K562 (cell line): ENCODE data around the gene MARK3. TPM values are rescaled to one million over a fixed set of nuclear protein-coding genes. Genes with fewer than 3 reads are reported as not detected.

Experiments used
- ATAC-seq: fragments of 200-7000 bp; cut with Tn5 transposase; 3 replicates; pipeline ENCODE4 v1.9.1; 2020; ENCODE audit warnings: moderate library complexity
- BruUV-seq: library from RNA; stranded (reverse); fragments of 400-500 nt; replicated peaks from 2 replicates; lab custom pipeline; 2021; lab: Mats Ljungman, UMichigan
- CTCF ChIA-PET: fragments of 300-600 bp; formaldehyde crosslinking; extraction: SDS; loops from one replicate; lab custom pipeline; 2021; ENCODE audit warnings: low intra/inter-chr PET ratio; lab: Yijun Ruan, JAX
- POLR2A ChIA-PET: fragments of 300-600, 350-650 bp; sonication (Branson Sonifier 250); formaldehyde crosslinking; extraction: SDS; loops from one replicate; lab custom pipeline; 2021; ENCODE audit warnings: antibody characterized with exemption, inconsistent platforms; lab: Yijun Ruan, JAX
- DNase-seq, 4 experiments: peaks; one replicate each; pipeline versions ENCODE4 v3.0.0 to v3.0.0-alpha.2; 2011 to 2018; ENCODE audit warnings: low spot score in 3 of 4, mixed read lengths in 3 of 4; ENCODE audit errors: extremely low read depth in 1 of 4
- FAIRE-seq: peaks from 2 replicates; lab custom pipeline; 2011; peaks lifted over from hg19 to GRCh38; lab: Jason Lieb, UNC
- H2AFZ ChIP-seq: 2 replicates; pipeline ENCODE4 v1.6.0; 2011; ENCODE audit warnings: low read depth, low read length, control low read depth, inconsistent platforms
- H3K27ac ChIP-seq: fragments of 200-600 bp; 3 replicates; pipeline ENCODE4 v1.8.0; 2011; ENCODE audit warnings: low read depth, mild to moderate bottlenecking, control low read depth, inconsistent platforms, low read length, moderate library complexity, mixed read lengths; ENCODE audit errors: extremely low read depth
- H3K27me3 ChIP-seq, 2 experiments: fragments of 300-600 bp in 1 of 2; 2 replicates in 1 of 2; 3 replicates in 1 of 2; pipeline versions ENCODE4 v1.6.0 to v1.8.0; 2011; ENCODE audit warnings: inconsistent platforms in 2 of 2, low read length in 2 of 2, mild to moderate bottlenecking in 1 of 2, mixed read lengths in 1 of 2, moderate library complexity in 1 of 2; ENCODE audit not compliant: control insufficient read depth in 2 of 2, insufficient read depth in 2 of 2
- H3K36me3 ChIP-seq: fragments of 300-600 bp; 3 replicates; pipeline ENCODE4 v1.8.0; 2011; ENCODE audit warnings: mild to moderate bottlenecking, low read length, inconsistent platforms; ENCODE audit not compliant: control insufficient read depth, insufficient read depth
- H3K4me1 ChIP-seq, 2 experiments: fragments of 200-600 bp in 1 of 2; replicated peaks in 1 of 2; 2 replicates in 1 of 2; 3 replicates in 1 of 2; pipeline versions ENCODE4 v1.5.1 to v1.8.0; 2011; ENCODE audit warnings: inconsistent platforms in 2 of 2, low read length in 2 of 2, mild to moderate bottlenecking in 1 of 2, mixed read lengths in 1 of 2, moderate library complexity in 1 of 2; ENCODE audit not compliant: control insufficient read depth in 2 of 2, insufficient read depth in 2 of 2
- H3K4me2 ChIP-seq: 2 replicates; pipeline ENCODE4 v1.6.1; 2011; ENCODE audit warnings: low read length, control low read depth, inconsistent platforms, mixed read lengths; ENCODE audit not compliant: insufficient read depth
- H3K4me3 ChIP-seq: fragments of 200-600 bp; sonication (generic), shearing (Covaris generic); 2 replicates; pipeline ENCODE4 v1.5.1; 2016; ENCODE audit warnings: control low read depth, inconsistent platforms
- H3K79me2 ChIP-seq: fragments of 200-600 bp; 3 replicates; pipeline ENCODE4 v1.8.0; 2011; ENCODE audit warnings: low read length, inconsistent platforms; ENCODE audit not compliant: control insufficient read depth, insufficient read depth
- H3K9ac ChIP-seq, 2 experiments: 2 replicates each; pipeline versions ENCODE4 v1.6.0 to v1.6.1; 2011; ENCODE audit warnings: low read depth in 2 of 2, low read length in 2 of 2, control low read depth in 1 of 2, inconsistent platforms in 1 of 2, mild to moderate bottlenecking in 1 of 2, mixed read lengths in 1 of 2; ENCODE audit not compliant: insufficient read depth in 1 of 2
- H3K9me1 ChIP-seq: one replicate; pipeline ENCODE4 v1.6.0; 2011; ENCODE audit warnings: inconsistent platforms, mild to moderate bottlenecking, low read length, moderate library complexity; ENCODE audit not compliant: control insufficient read depth, insufficient read depth
- H3K9me3 ChIP-seq: replicated peaks from 2 replicates; pipeline ENCODE4 v1.5.1; 2011; ENCODE audit warnings: low read depth, low read length, inconsistent platforms; ENCODE audit not compliant: control insufficient read depth, insufficient read depth
- H4K20me1 ChIP-seq: replicated peaks from 2 replicates; pipeline ENCODE4 v1.6.1; 2011; ENCODE audit warnings: low read length, inconsistent platforms, mixed read lengths; ENCODE audit not compliant: control insufficient read depth, insufficient read depth
- C11orf30 ChIP-seq: fragments of 450-650 bp; IDR thresholded peaks from 2 replicates; pipeline ENCODE4 v1.6.1; 2016; ENCODE audit warnings: low read depth, mild to moderate bottlenecking
- CBX8 ChIP-seq: fragments of 200-600 bp; sonication (generic); IDR thresholded peaks from 2 replicates; pipeline ENCODE4 v1.6.1; 2012; ENCODE audit warnings: borderline replicate concordance, mixed run types, low read depth, mild to moderate bottlenecking, moderate library complexity, mixed read lengths, low read length, control low read depth, inconsistent platforms; ENCODE audit not compliant: poor library complexity, severe bottlenecking; ENCODE audit errors: extremely low read depth
- CHD1 ChIP-seq: fragments of 200-600 bp; sonication (generic); IDR thresholded peaks from one replicate; pipeline ENCODE4 v1.6.1; 2012; ENCODE audit warnings: mild to moderate bottlenecking, moderate library complexity, low read length, inconsistent platforms
- FOXK1 ChIP-seq: sonication (generic); formaldehyde crosslinking; IDR thresholded peaks from 2 replicates; pipeline ENCODE4 v1.8.0; 2022; ENCODE audit warnings: missing genetic modification reagents, mild to moderate bottlenecking, borderline replicate concordance
- MAFF ChIP-seq: IDR thresholded peaks from 2 replicates; pipeline ENCODE4 v1.6.1; 2012; ENCODE audit warnings: low read length, improper control_type of control experiment
- MAFG ChIP-seq: fragments of 450-650 bp; conservative IDR thresholded peaks from 2 replicates; pipeline ENCODE4 v1.6.1; 2016; ENCODE audit warnings: missing genetic modification characterization, missing compliant biosample characterization
- MNT ChIP-seq, 2 experiments: fragments of 450-650 bp; conservative IDR thresholded peaks; 2 replicates each; pipeline ENCODE4 v1.6.1; 2017; ENCODE audit warnings: mild to moderate bottlenecking in 2 of 2, moderate library complexity in 2 of 2
- MTA2 ChIP-seq: fragments of 450-650 bp; IDR thresholded peaks from 2 replicates; pipeline ENCODE4 v1.6.1; 2016; ENCODE audit warnings: low read depth
- NCOR1 ChIP-seq: fragments of 450-650 bp; IDR thresholded peaks from 2 replicates; pipeline ENCODE4 v1.6.1; 2016; ENCODE audit warnings: mild to moderate bottlenecking, moderate library complexity
- POLR2B ChIP-seq: fragments of 450-650 bp; IDR thresholded peaks from 2 replicates; pipeline ENCODE4 v1.6.1; 2018; ENCODE audit warnings: low read depth; ENCODE audit not compliant: partially characterized antibody
- RAD21 ChIP-seq, 2 experiments: fragments of 250-450 bp in 1 of 2; fragments of 450-650 bp in 1 of 2; sonication (Bioruptor Pico) in 1 of 2; formaldehyde crosslinking in 1 of 2; IDR thresholded peaks in 1 of 2; conservative IDR thresholded peaks in 1 of 2; 2 replicates each; pipeline versions ENCODE4 v1.4.0 to v1.8.0; 2020 to 2022; ENCODE audit warnings: mild to moderate bottlenecking in 2 of 2, moderate library complexity in 1 of 2
- SETDB1 ChIP-seq: IDR thresholded peaks from one replicate; pipeline ENCODE4 v1.6.1; 2012; ENCODE audit warnings: low read length, control low read depth, inconsistent platforms
- SMAD1 ChIP-seq: fragments of 150-350 bp; IDR thresholded peaks from 2 replicates; pipeline ENCODE4 v1.6.1; 2014; ENCODE audit warnings: low read length, low read depth; ENCODE audit not compliant: partially characterized antibody
- TFAP4 ChIP-seq: sonication (generic); formaldehyde crosslinking; IDR thresholded peaks from 2 replicates; pipeline ENCODE4 v1.8.0; 2022; ENCODE audit warnings: missing genetic modification reagents, mild to moderate bottlenecking, moderate library complexity, borderline replicate concordance
- ZBED1 ChIP-seq: IDR thresholded peaks from 2 replicates; pipeline ENCODE4 v1.6.1; 2014
- ZNF316 ChIP-seq: fragments of 450-650 bp; IDR thresholded peaks from 2 replicates; pipeline ENCODE4 v1.6.1; 2016
- ZNF445 ChIP-seq: fragments of 250-450 bp; sonication (Bioruptor Pico); IDR thresholded peaks from 2 replicates; pipeline ENCODE4 v1.4.0; 2020; ENCODE audit warnings: low read depth, mild to moderate bottlenecking, moderate library complexity
- ZNF699 ChIP-seq: fragments of 250-450 bp; sonication (Bioruptor Pico); IDR thresholded peaks from 2 replicates; pipeline ENCODE4 v1.8.0; 2021; ENCODE audit warnings: mild to moderate bottlenecking, moderate library complexity; ENCODE audit not compliant: insufficient replicate concordance
- ZSCAN32 ChIP-seq: fragments of 450-650 bp; formaldehyde crosslinking; IDR thresholded peaks from 2 replicates; pipeline ENCODE4 v1.4.0; 2020; ENCODE audit warnings: mild to moderate bottlenecking, moderate library complexity
- WGBS: fragments of 100-300 bp; shearing (Covaris generic); methylation state at CpG from one replicate; pipeline ENCODE4 v1.1.6; 2016; ENCODE audit warnings: low coverage, mixed read lengths; ENCODE audit not compliant: insufficient coverage; ENCODE audit errors: missing lambda C conversion rate; 5-methylcytosine and 5-hydroxymethylcytosine counted together
- in situ Hi-C: fragments of 300-500 bp; cut with MboI; formaldehyde crosslinking; loops from 4 replicates; pipeline ENCODE4 v1.15.0; 2018; ENCODE audit warnings: inconsistent platforms, mixed read lengths
- intact Hi-C: fragments of 100-400 bp; cut with micrococcal nuclease; formaldehyde crosslinking; loops from 2 replicates; pipeline ENCODE4 v1.14.2; 2022
- polyA plus RNA-seq, 8 experiments: library from polyadenylated mRNA; depleted of rRNA in 4 of 8; stranded (reverse) in 5 of 8; unstranded in 3 of 8; fragments of >200 nt; fragmentation: Nextera tagmentation in 2 of 8; fragmentation: Illumina TruSeq in 1 of 8; extraction: Ambion mirVana in 2 of 8; extraction: Trizol in 1 of 8; gene quantifications; 2 replicates each; pipeline versions ENCODE4 v1.2.1 to v1.2.3, GENCODE V29; 2011 to 2014; ENCODE audit warnings: inconsistent platforms in 1 of 8, missing spikeins in 1 of 8
- total RNA-seq, 7 experiments: library from RNA; depleted of rRNA in 6 of 7; stranded (reverse); fragments of >200 nt in 6 of 7; fragmentation: Illumina TruSeq in 2 of 7; extraction: Trizol in 2 of 7; gene quantifications; 2 replicates each; pipeline versions ENCODE4 v1.2.1 to v1.2.3, GENCODE V29; 2011 to 2021; ENCODE audit warnings: low replicate concordance in 1 of 7

The MARK3 gene
- total and polyA plus RNA-seq, 9 of the 15 experiments (the other 6 are each of a cell fraction or from before 2014, with no cell fraction given): 10.1 to 68.7 (median 56.3) TPM

GRCh38 chr14:103386713-103387329 lies 1.6 kb downstream of the MARK3 start (continued):
- TF ChIP-seq TFAP4 (CRISPR knock-in tag) (no peak), ZSCAN32 (CRISPR knock-in tag) (no peak), SETDB1 (no peak), CHD1 (no peak), ZBED1 (no peak)

- Histone ChIP-seq H3K36me3 (peaks cover 8% of the 10 kb centered on the region; the same call in 2 of the 3 replicates), H3K9me1 (no peaks in the 10 kb centered on the region), H4K20me1 (peaks cover 6% of the 10 kb centered on the region; the same call in 1 of the 2 replicates), H3K4me1 (peaks cover 11 to 28% of the 10 kb centered on the region in 2 experiments; a peak in 4 of 5 replicates), H3K4me2 (peak overlapping the region; percentile 18; the same call in 1 of the 2 replicates), H3K9ac (no peak overlapping the region), H3K27ac (no peak overlapping the region), H3K79me2 (peaks cover 85% of the 10 kb centered on the region), H3K4me3 (no peak overlapping the region), H3K27me3 (no peaks in the 10 kb centered on the region), H2AFZ (no peak overlapping the region), H3K9me3 (no peaks in the 10 kb centered on the region; the same call in 1 of the 2 replicates)
- POLR2A ChIA-PET: interaction anchor here (1.2 kb wide), 1 partner anchor 44 kb away, joined by 3 read pairs; no protein-coding TSS in a partner anchor
- intact Hi-C loops: loop anchor here (5.0 kb wide), 1 partner anchor 56 kb away; the partner anchor contains the start of gene EIF5
- whole genome bisulfite sequencing: 100% methylated on average over 1 of the region's 1 CpG
- BruUV-seq: no TSS peak
- ATAC-seq (no peak), FAIRE-seq (no peak), DNase-seq (no peak)
- in situ Hi-C loops: loop anchor here (5.0 kb wide), 1 partner anchor 91 kb away; no protein-coding TSS in a partner anchor
- CTCF ChIA-PET: no interaction called here
- peak; percentile 95 for TF ChIP-seq ZNF316
- TF ChIP-seq RAD21 (CRISPR knock-in tag; conservative IDR thresholded peaks at IDR 0.05 in 1 of 2, IDR thresholded peaks at IDR 0.05 in 1 of 2): no peak
- TF ChIP-seq ZNF699 (CRISPR knock-in tag): no peak
- no peak for TF ChIP-seq NCOR1
- TF ChIP-seq C11orf30: peak; percentile 87
- no peak for TF ChIP-seq MTA2
- TF ChIP-seq SMAD1: no peak
- TF ChIP-seq MAFF: peak; percentile 76
- no peak for TF ChIP-seq ZNF445 (CRISPR knock-in tag)
- no peak for TF ChIP-seq MNT (conservative IDR thresholded peaks at IDR 0.05)
- peak; percentile 81 for TF ChIP-seq MAFG (tag)
- no peak for TF ChIP-seq POLR2B
- TF ChIP-seq FOXK1 (CRISPR knock-in tag): no peak
- no peak for TF ChIP-seq CBX8
Observed at GRCh38 chr14:103388664-103389063, 3.4 kb downstream of the MARK3 start.
